CD14-positive monocyte (primary cell): ENCODE results near the gene PLCH1. TPM values are rescaled to one million over a fixed set of nuclear protein-coding genes. Genes with fewer than 3 reads are reported as not detected.

Source experiments
- DNase-seq, 3 donors: peaks; one replicate each; pipeline ENCODE4 v3.0.0-alpha.2; 2011 to 2022
- H2AFZ ChIP-seq: 2 replicates; pipeline ENCODE4 v1.6.0; 2012; ENCODE audit warnings: mild to moderate bottlenecking, low read depth, low read length, inconsistent platforms; ENCODE audit not compliant: insufficient read depth, poor library complexity, severe bottlenecking
- H3K27ac ChIP-seq, 2 donors: 1 replicate in 1 of 2; 2 replicates in 1 of 2; pipeline ENCODE4 v1.5.1; 2012 to 2013; ENCODE audit warnings: low read length in 2 of 2, control low read depth in 1 of 2, inconsistent platforms in 1 of 2, low read depth in 1 of 2, mild to moderate bottlenecking in 1 of 2
- H3K27me3 ChIP-seq, 2 donors: one replicate each; pipeline versions ENCODE4 v1.6.0 to v1.6.1; 2011 to 2013; ENCODE audit warnings: low read length in 2 of 2; ENCODE audit not compliant: control insufficient read depth in 2 of 2, insufficient read depth in 2 of 2
- H3K36me3 ChIP-seq, 2 donors: replicated peaks in 1 of 2; 1 replicate in 1 of 2; 2 replicates in 1 of 2; pipeline versions ENCODE4 v1.5.1 to v1.6.1; 2012 to 2013; ENCODE audit warnings: low read length in 2 of 2, control low read depth in 1 of 2, inconsistent platforms in 1 of 2, mild to moderate bottlenecking in 1 of 2; ENCODE audit not compliant: insufficient read depth in 2 of 2, control insufficient read depth in 1 of 2
- H3K4me1 ChIP-seq, 2 donors: 1 replicate in 1 of 2; 2 replicates in 1 of 2; pipeline versions ENCODE4 v1.5.1 to v1.6.1; 2012 to 2013; ENCODE audit warnings: low read length in 2 of 2, control low read depth in 1 of 2, inconsistent platforms in 1 of 2, mild to moderate bottlenecking in 1 of 2, moderate library complexity in 1 of 2; ENCODE audit not compliant: insufficient read depth in 2 of 2, control insufficient read depth in 1 of 2
- H3K4me2 ChIP-seq: replicated peaks from 2 replicates; pipeline ENCODE3; 2012; ENCODE audit warnings: low read length, moderate library complexity, mild to moderate bottlenecking; ENCODE audit not compliant: poor library complexity, severe bottlenecking; ENCODE audit errors: extremely low read depth
- H3K4me3 ChIP-seq, 3 experiments: fragments of 200-600 bp in 1 of 3; sonication (generic) in 1 of 3; replicated peaks in 1 of 3; 1 replicate in 2 of 3; 2 replicates in 1 of 3; pipeline ENCODE4 v1.5.1; 2011 to 2013; ENCODE audit warnings: low read length in 3 of 3, mild to moderate bottlenecking in 3 of 3, control low read depth in 2 of 3, low read depth in 2 of 3, inconsistent platforms in 1 of 3, moderate library complexity in 1 of 3
- H3K79me2 ChIP-seq: 2 replicates; pipeline ENCODE4 v1.6.0; 2012; ENCODE audit warnings: mild to moderate bottlenecking, control low read depth, inconsistent platforms, low read length, moderate library complexity; ENCODE audit not compliant: insufficient read depth
- H3K9ac ChIP-seq: 2 replicates; pipeline ENCODE4 v1.6.0; 2017; ENCODE audit warnings: low read length, mild to moderate bottlenecking; ENCODE audit not compliant: insufficient read depth, poor library complexity, severe bottlenecking
- H3K9me3 ChIP-seq, 2 donors: replicated peaks in 1 of 2; 1 replicate in 1 of 2; 2 replicates in 1 of 2; pipeline versions ENCODE4 v1.5.1 to v1.6.1; 2012 to 2013; ENCODE audit warnings: low read length in 2 of 2, control low read depth in 1 of 2; ENCODE audit not compliant: control insufficient read depth in 1 of 2, insufficient read depth in 1 of 2
- H4K20me1 ChIP-seq: 2 replicates; pipeline ENCODE4 v1.6.0; 2012; ENCODE audit warnings: mild to moderate bottlenecking, low read length, control low read depth, moderate library complexity; ENCODE audit not compliant: insufficient read depth
- H3K27ac Mint-ChIP-seq, 7 donors: one replicate each; pipeline ENCODE4 v1.8.0; 2020; ENCODE audit warnings: mild to moderate bottlenecking in 7 of 7, mixed read lengths in 7 of 7, moderate library complexity in 6 of 7, inconsistent platforms in 2 of 7
- H3K27me3 Mint-ChIP-seq, 3 donors: one replicate each; pipeline ENCODE4 v1.8.0; 2021 to 2022; ENCODE audit warnings: low read depth in 3 of 3, mild to moderate bottlenecking in 3 of 3, mixed read lengths in 3 of 3, moderate library complexity in 3 of 3, inconsistent platforms in 1 of 3
- H3K36me3 Mint-ChIP-seq, 2 donors: one replicate each; pipeline ENCODE4 v1.8.0; 2020; ENCODE audit warnings: mixed read lengths in 2 of 2, inconsistent platforms in 1 of 2, mild to moderate bottlenecking in 1 of 2
- H3K4me1 Mint-ChIP-seq: one replicate; pipeline ENCODE4 v1.8.0; 2020; ENCODE audit warnings: mild to moderate bottlenecking, mixed read lengths
- H3K4me3 Mint-ChIP-seq, 2 donors: one replicate each; pipeline ENCODE4 v1.8.0; 2020; ENCODE audit warnings: mild to moderate bottlenecking in 2 of 2, mixed read lengths in 2 of 2, moderate library complexity in 1 of 2
- H3K9me3 Mint-ChIP-seq, 7 donors: one replicate each; pipeline ENCODE4 v1.8.0; 2020 to 2022; ENCODE audit warnings: mixed read lengths in 7 of 7, mild to moderate bottlenecking in 6 of 7, moderate library complexity in 6 of 7, inconsistent platforms in 2 of 7
- WGBS: methylation state at CpG from one replicate; pipeline ENCODE4 v1.1.5; 2013; ENCODE audit warnings: missing lambda C conversion rate; ENCODE audit not compliant: insufficient coverage; 5-methylcytosine and 5-hydroxymethylcytosine counted together
- intact Hi-C, 2 donors: fragments of 100-400 bp; cut with micrococcal nuclease; formaldehyde crosslinking; loops; one replicate each; pipeline versions ENCODE4 v1.15.0 to v1.15.1; 2023
- polyA plus RNA-seq, 3 donors: library from polyadenylated mRNA; depleted of rRNA in 1 of 3; unstranded in 2 of 3; stranded (reverse) in 1 of 3; fragments of 300-500 nt in 2 of 3; fragments of >200 nt in 1 of 3; fragmentation: Illumina TruSeq in 2 of 3; gene quantifications; 1 replicate in 2 of 3; 2 replicates in 1 of 3; pipeline ENCODE4 v1.2.3, GENCODE V29; 2012 to 2021
- TF ChIP-seq, protein P1 (sequence below): fragments of 200-600 bp; IDR thresholded peaks from one replicate; pipeline ENCODE4 v1.8.0; 2022; ENCODE audit warnings: antibody characterized with exemption, mild to moderate bottlenecking

Gene PLCH1
- polyA plus RNA-seq, 3 donors: not detected

DNA sequence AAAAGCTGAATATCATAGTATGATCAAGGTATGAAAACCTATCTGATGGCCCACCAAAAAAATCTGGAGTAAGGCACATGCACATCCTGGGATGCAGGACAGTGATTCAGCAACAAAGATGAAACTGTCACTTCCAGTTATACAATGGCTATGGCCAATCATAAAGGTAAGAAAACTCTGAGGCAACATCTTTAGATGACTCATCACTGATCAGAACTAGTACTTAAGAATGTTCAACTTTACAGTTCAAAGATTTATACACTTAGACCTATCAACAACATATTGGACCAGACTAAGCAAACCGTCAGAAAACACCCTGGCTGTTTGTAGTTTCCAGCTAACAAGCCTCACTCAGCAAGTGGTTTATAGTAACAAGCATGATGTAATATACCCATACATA lies 21.3 kb upstream of the PLCH1 start:
- no peak overlapping the region for H3K27ac Mint-ChIP-seq
- no peaks in the 10 kb centered on the region for H3K36me3 ChIP-seq
- WGBS: no CpG with 5 or more reads among the region's 1 CpG
- H2AFZ ChIP-seq: no peak overlapping the region
- no peak overlapping the region for H3K4me3 Mint-ChIP-seq
- TF ChIP-seq, protein P1, sequence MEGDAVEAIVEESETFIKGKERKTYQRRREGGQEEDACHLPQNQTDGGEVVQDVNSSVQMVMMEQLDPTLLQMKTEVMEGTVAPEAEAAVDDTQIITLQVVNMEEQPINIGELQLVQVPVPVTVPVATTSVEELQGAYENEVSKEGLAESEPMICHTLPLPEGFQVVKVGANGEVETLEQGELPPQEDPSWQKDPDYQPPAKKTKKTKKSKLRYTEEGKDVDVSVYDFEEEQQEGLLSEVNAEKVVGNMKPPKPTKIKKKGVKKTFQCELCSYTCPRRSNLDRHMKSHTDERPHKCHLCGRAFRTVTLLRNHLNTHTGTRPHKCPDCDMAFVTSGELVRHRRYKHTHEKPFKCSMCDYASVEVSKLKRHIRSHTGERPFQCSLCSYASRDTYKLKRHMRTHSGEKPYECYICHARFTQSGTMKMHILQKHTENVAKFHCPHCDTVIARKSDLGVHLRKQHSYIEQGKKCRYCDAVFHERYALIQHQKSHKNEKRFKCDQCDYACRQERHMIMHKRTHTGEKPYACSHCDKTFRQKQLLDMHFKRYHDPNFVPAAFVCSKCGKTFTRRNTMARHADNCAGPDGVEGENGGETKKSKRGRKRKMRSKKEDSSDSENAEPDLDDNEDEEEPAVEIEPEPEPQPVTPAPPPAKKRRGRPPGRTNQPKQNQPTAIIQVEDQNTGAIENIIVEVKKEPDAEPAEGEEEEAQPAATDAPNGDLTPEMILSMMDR: no peak
- H3K27me3 Mint-ChIP-seq: no peaks in the 10 kb centered on the region
- no peaks in the 10 kb centered on the region for H4K20me1 ChIP-seq
- no peaks in the 10 kb centered on the region for H3K4me1 ChIP-seq
- H3K4me1 Mint-ChIP-seq: no peaks in the 10 kb centered on the region
- no peaks in the 10 kb centered on the region for H3K79me2 ChIP-seq
- no peak overlapping the region for H3K27ac ChIP-seq
- H3K4me3 ChIP-seq: no peak overlapping the region
- peaks cover 8 to 14% of the 10 kb centered on the region in 2 donors for H3K9me3 ChIP-seq
- H3K9me3 Mint-ChIP-seq: peaks cover 7 to 20% (median 13%) of the 10 kb centered on the region in 7 donors
- intact Hi-C loops: no loop called here
- peaks cover 0 to 6% of the 10 kb centered on the region in 2 donors for H3K36me3 Mint-ChIP-seq
- DNase-seq: no peak
- no peak overlapping the region for H3K4me2 ChIP-seq
- H3K9ac ChIP-seq: no peak overlapping the region
- no peaks in the 10 kb centered on the region for H3K27me3 ChIP-seq

DNA sequence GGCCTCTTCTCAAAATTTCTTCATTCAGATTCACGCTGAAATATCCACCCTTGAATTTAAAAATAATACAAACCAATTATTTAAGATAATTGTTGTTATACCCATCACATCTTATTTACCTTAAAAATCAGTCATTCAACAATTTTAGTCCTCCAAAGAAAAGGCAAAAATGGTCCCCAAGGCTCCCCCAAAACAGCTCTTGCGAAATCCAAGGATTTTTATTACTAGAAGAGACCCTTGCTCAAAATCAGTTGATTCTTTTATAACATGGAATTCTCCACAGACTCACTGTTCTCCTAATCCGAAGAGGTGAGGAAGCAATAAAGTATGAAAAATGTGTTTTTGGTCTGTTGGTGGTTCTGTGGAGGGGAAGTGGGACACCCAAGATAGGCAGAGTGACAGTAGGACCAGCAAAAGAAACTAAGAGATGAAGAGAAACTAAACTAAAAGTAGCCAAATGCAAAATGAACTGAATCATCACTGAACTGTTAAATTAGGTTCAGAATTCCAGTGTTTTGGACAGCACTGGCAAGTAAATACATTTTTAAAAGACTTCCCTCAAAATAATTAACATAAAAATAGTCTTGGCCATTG lies 19.1 kb upstream of the PLCH1 start:
- Histone ChIP-seq H3K79me2 (no peaks in the 10 kb centered on the region), H3K9ac (no peak overlapping the region), H2AFZ (no peak overlapping the region)

More for the DNA sequence above, 19.1 kb upstream of the PLCH1 start:
- WGBS: no CpG with 5 or more reads among the region's 3 CpGs
- Mint-ChIP-seq H3K4me3 (no peak overlapping the region), H3K36me3 (no peaks in the 10 kb centered on the region), H3K27me3 (no peaks in the 10 kb centered on the region), H3K4me1 (no peaks in the 10 kb centered on the region), H3K9me3 (peaks cover 0 to under 1% (median 0%) of the 10 kb centered on the region in 7 donors), H3K27ac (no peak overlapping the region)
- no peak overlapping the region for H3K4me2 ChIP-seq
- TF ChIP-seq, protein P1: no peak
- intact Hi-C loops: no loop called here
- no peak for DNase-seq
- no peaks in the 10 kb centered on the region for H3K9me3 ChIP-seq
- H3K4me1 ChIP-seq: no peaks in the 10 kb centered on the region
- no peak overlapping the region for H3K27ac ChIP-seq
- no peaks in the 10 kb centered on the region for H3K36me3 ChIP-seq
- H3K4me3 ChIP-seq: no peak overlapping the region
- H3K27me3 ChIP-seq: no peaks in the 10 kb centered on the region
- no peaks in the 10 kb centered on the region for H4K20me1 ChIP-seq
